ELR (cell line): ENCODE data around the gene MAVS.
"Not testable (repeated sequence)": the region's sequence is repeated elsewhere in the genome, so short reads cannot be mapped to it uniquely, and the experiment has no call there.

Source experiments
- DNase-seq: peaks from one replicate; pipeline ENCODE4 v3.0.0-alpha.2; 2015; ENCODE audit warnings: low read depth

The MAVS gene

GRCh38 chr20:3854462-3854871 is 7.8 kb downstream of the MAVS start:
- no peak for DNase-seq

- DNase-seq: no peak
Measured at GRCh38 chr20:3857405-3857804, 10.8 kb downstream of the MAVS start.

- no peak for DNase-seq
Measured at GRCh38 chr20:3858689-3859088, 12.1 kb downstream of the MAVS start.

GRCh38 chr20:3861191-3861590 is 14.6 kb downstream of the MAVS start:
- no peak for DNase-seq

- DNase-seq: no peak
Measured at GRCh38 chr20:3862333-3862732, 15.7 kb downstream of the MAVS start.

GRCh38 chr20:3863317-3863716 is 16.7 kb downstream of the MAVS start:
- no peak for DNase-seq

GRCh38 chr20:3864518-3864917 is 17.9 kb downstream of the MAVS start:
- no peak for DNase-seq

- DNase-seq: no peak
Measured at GRCh38 chr20:3865152-3865886, 18.7 kb downstream of the MAVS start.

GRCh38 chr20:3865887-3866407 is 19.3 kb downstream of the MAVS start:
- DNase-seq: no peak

GRCh38 chr20:3866464-3866863 is 19.8 kb downstream of the MAVS start:
- no peak for DNase-seq

- DNase-seq: no peak
Measured at GRCh38 chr20:3867802-3868201, 21.2 kb downstream of the MAVS start.

- no peak for DNase-seq
Measured at GRCh38 chr20:3869839-3870634, 23.4 kb downstream of the MAVS start.

GRCh38 chr20:3871550-3872265 is 25.1 kb downstream of the MAVS start:
- peak; percentile 42 for DNase-seq

GRCh38 chr20:3873507-3873906 is 26.9 kb downstream of the MAVS start:
- no peak for DNase-seq

- DNase-seq: no peak
Measured at GRCh38 chr20:3874194-3874844, 27.7 kb downstream of the MAVS start.

GRCh38 chr20:3875378-3875974 is 28.8 kb downstream of the MAVS start:
- no peak for DNase-seq

- DNase-seq: no peak
Measured at GRCh38 chr20:3876000-3876399, 29.4 kb downstream of the MAVS start.

GRCh38 chr20:3876676-3877075 is 30.0 kb downstream of the MAVS start:
- no peak for DNase-seq

- DNase-seq: not testable (repeated sequence)
Measured at GRCh38 chr20:3878921-3879274, 32.3 kb downstream of the MAVS start.

GRCh38 chr20:3885715-3886114 is 39.1 kb downstream of the MAVS start:
- DNase-seq: no peak

- DNase-seq: peak; percentile 62
Measured at GRCh38 chr20:3887876-3888620, 41.4 kb downstream of the MAVS start.
